ENCODE results near the gene HIVEP2. TPM values are rescaled to one million over a fixed set of nuclear protein-coding genes. Genes with fewer than 3 reads are reported as not detected.

Gene HIVEP2
- total RNA-seq, 1 experiment from 2014 or later = 4.2 TPM

DNA sequence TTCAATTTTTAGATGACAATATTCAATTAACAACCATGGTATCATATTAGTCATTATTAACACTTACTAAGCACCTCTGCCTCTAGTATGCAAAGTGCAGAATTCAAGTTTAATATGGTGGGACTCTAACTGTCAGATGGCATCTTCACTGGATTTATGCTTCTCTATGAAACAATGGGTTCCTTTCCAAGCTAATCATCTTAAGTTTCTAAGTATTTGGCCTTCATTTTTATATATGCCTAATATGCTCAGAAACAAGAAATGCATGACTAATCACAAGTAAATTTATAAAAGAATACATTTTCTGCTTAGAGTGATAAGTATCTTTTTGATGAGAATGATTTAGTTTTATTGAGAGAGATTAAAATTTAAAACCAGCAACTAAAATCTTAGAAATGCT is 144.7 kb downstream of the HIVEP2 start:
- H4K8ac ChIP-seq (replicated peaks; ENCODE audit: insufficient read length, low read depth, low read length) = no peak overlapping the region
- H3T11ph ChIP-seq (ENCODE audit: low read length) = no peak overlapping the region
- H3K23ac ChIP-seq (ENCODE audit: insufficient read length, low read depth, low read length) = no peak overlapping the region
- no peak overlapping the region for H2BK20ac ChIP-seq (ENCODE audit: low read depth, low read length, poor library complexity, severe bottlenecking)
- Mint-ChIP-seq H3K4me1 (peaks cover 6 to 8% of the 10 kb centered on the region in 2 experiments), H3K36me3 (ENCODE audit: insufficient read depth in 1 of 3, low read depth in 3 of 3) (no peaks in the 10 kb centered on the region), H3K27ac (no peak overlapping the region), H3K4me3 (no peak overlapping the region), H3K27me3 (ENCODE audit: low read depth) (no peaks in the 10 kb centered on the region), H3K9me3 (no peaks in the 10 kb centered on the region)
- no peaks in the 10 kb centered on the region for H3K79me2 ChIP-seq (ENCODE audit: insufficient read depth, low read length)
- H2AK5ac ChIP-seq (ENCODE audit: insufficient read length, low read length) = no peak overlapping the region
- H3K18ac ChIP-seq (ENCODE audit: insufficient read length, low read depth, low read length) = no peak overlapping the region
- TF ChIP-seq, protein P1, sequence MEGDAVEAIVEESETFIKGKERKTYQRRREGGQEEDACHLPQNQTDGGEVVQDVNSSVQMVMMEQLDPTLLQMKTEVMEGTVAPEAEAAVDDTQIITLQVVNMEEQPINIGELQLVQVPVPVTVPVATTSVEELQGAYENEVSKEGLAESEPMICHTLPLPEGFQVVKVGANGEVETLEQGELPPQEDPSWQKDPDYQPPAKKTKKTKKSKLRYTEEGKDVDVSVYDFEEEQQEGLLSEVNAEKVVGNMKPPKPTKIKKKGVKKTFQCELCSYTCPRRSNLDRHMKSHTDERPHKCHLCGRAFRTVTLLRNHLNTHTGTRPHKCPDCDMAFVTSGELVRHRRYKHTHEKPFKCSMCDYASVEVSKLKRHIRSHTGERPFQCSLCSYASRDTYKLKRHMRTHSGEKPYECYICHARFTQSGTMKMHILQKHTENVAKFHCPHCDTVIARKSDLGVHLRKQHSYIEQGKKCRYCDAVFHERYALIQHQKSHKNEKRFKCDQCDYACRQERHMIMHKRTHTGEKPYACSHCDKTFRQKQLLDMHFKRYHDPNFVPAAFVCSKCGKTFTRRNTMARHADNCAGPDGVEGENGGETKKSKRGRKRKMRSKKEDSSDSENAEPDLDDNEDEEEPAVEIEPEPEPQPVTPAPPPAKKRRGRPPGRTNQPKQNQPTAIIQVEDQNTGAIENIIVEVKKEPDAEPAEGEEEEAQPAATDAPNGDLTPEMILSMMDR (conservative IDR thresholded peaks at IDR 0.05) = no peak
- H3K79me1 ChIP-seq (ENCODE audit: insufficient read depth, low read depth, low read length, poor library complexity, severe bottlenecking) = no peaks in the 10 kb centered on the region
- no peak overlapping the region for H2BK120ac ChIP-seq (ENCODE audit: low read depth, low read length, poor library complexity, severe bottlenecking)
- no peak overlapping the region for H4K5ac ChIP-seq (ENCODE audit: insufficient read length, low read depth, low read length)
- H3K4me2 ChIP-seq (ENCODE audit: insufficient read depth, insufficient read length, low read length) = no peak overlapping the region
- H3K23me2 ChIP-seq (ENCODE audit: insufficient read length, low read depth, low read length, poor library complexity, severe bottlenecking) = no peaks in the 10 kb centered on the region
- H3K9me3 ChIP-seq (ENCODE audit: control insufficient read depth, low read depth, low read length) = no peaks in the 10 kb centered on the region
- peaks cover 5% of the 10 kb centered on the region; the same call in 1 of the 2 replicates for H3K4me1 ChIP-seq (ENCODE audit: insufficient read depth, low read length)
- H3K27ac ChIP-seq (ENCODE audit: insufficient read length, low read depth, low read length) = no peak overlapping the region
- no peak overlapping the region for H3K4ac ChIP-seq (ENCODE audit: low read depth, low read length)
- no peak overlapping the region for H4K91ac ChIP-seq (ENCODE audit: insufficient read length, low read depth, low read length)
- no peak overlapping the region for H2BK5ac ChIP-seq (ENCODE audit: insufficient read length, low read length)
- H3K14ac ChIP-seq (ENCODE audit: insufficient read depth, low read length) = no peak overlapping the region
- H2BK15ac ChIP-seq (ENCODE audit: low read depth, low read length) = no peak overlapping the region
- no peak for DNase-seq
- H3K9ac ChIP-seq (ENCODE audit: extremely low read depth, insufficient read length, low read length) = no peak overlapping the region
- H2AFZ ChIP-seq (ENCODE audit: low read length) = no peak overlapping the region
- no peaks in the 10 kb centered on the region for H3K27me3 ChIP-seq (ENCODE audit: insufficient read depth, low read length)
- no peak overlapping the region for H3K56ac ChIP-seq (ENCODE audit: insufficient read length, low read depth, low read length)
- H4K20me1 ChIP-seq (ENCODE audit: control insufficient read depth, insufficient read depth, insufficient read length) = no peaks in the 10 kb centered on the region
- no peak overlapping the region for H2BK12ac ChIP-seq (ENCODE audit: insufficient read length, low read depth, low read length)
